ENCODE results near the gene INA.

The INA gene

GRCh38 chr10:103276251-103276895 lies 565 bp upstream of the INA start:
- Histone ChIP-seq H4K8ac (ENCODE audit: low read depth, low read length) (no peak overlapping the region), H2AK5ac (ENCODE audit: low read depth, low read length) (no peak overlapping the region), H3K27me3 (ENCODE audit: control insufficient read depth in 3 of 3, insufficient read depth in 3 of 3, low read depth in 1 of 3, low read length in 3 of 3) (peaks cover 13 to 36% (median 17%) of the 10 kb centered on the region in 3 experiments), H3K9me3 (replicated peaks in 1 of 2; ENCODE audit: control insufficient read depth in 2 of 2, insufficient read depth in 1 of 2, low read depth in 1 of 2, low read length in 2 of 2) (peaks cover 0 to 5% of the 10 kb centered on the region in 2 donors), H3K18ac (ENCODE audit: low read length) (peak overlapping the region; percentile 74), H3K23ac (ENCODE audit: low read depth, low read length, poor library complexity) (no peak overlapping the region), H3K36me3 (replicated peaks in 1 of 2; ENCODE audit: control insufficient read depth in 2 of 2, insufficient read depth in 2 of 2, low read length in 2 of 2) (peaks cover 0 to 14% of the 10 kb centered on the region in 2 donors), H3K4me2 (ENCODE audit: insufficient read depth, low read length, poor library complexity, severe bottlenecking) (peak overlapping the region; percentile 95), H2BK15ac (ENCODE audit: low read length) (no peak overlapping the region), H4K91ac (ENCODE audit: low read depth, low read length, poor library complexity) (no peak overlapping the region), H3K4me1 (ENCODE audit: control insufficient read depth in 2 of 2, insufficient read depth in 1 of 2, low read depth in 1 of 2, low read length in 2 of 2) (peaks cover 12 to 17% of the 10 kb centered on the region in 2 donors), H3K4ac (ENCODE audit: low read length) (no peak overlapping the region), H3K79me1 (ENCODE audit: low read depth, low read length) (no peaks in the 10 kb centered on the region), H3K4me3 (ENCODE audit: low read length in 2 of 2) (peak overlapping the region; percentile 67 to 79), H2AFZ (ENCODE audit: low read length) (peak overlapping the region; percentile 98), H3K14ac (ENCODE audit: low read length) (no peak overlapping the region), H2BK120ac (ENCODE audit: low read depth, low read length) (no peak overlapping the region), H2BK12ac (ENCODE audit: low read length) (no peak overlapping the region), H3K27ac (replicated peaks; ENCODE audit: low read length) (no peak overlapping the region), H2BK5ac (ENCODE audit: low read length) (peak overlapping the region; percentile 46), H3K9ac (ENCODE audit: low read depth, low read length, poor library complexity) (peak overlapping the region; percentile 72)
- WGBS, 2 donors (ENCODE audit: extremely low coverage in 2 of 2, insufficient read length in 2 of 2, insufficient replicate concordance in 1 of 2) = no CpG with 5 or more reads among the region's 21 CpGs
- no peak for DNase-seq (ENCODE audit: low spot score)

GRCh38 chr10:103277713-103278536 lies 987 bp downstream of the INA start:
- Histone ChIP-seq H2BK15ac (ENCODE audit: low read length) (no peak overlapping the region), H2BK12ac (ENCODE audit: low read length) (no peak overlapping the region), H3K27ac (replicated peaks; ENCODE audit: low read length) (no peak overlapping the region), H3K4ac (ENCODE audit: low read length) (no peak overlapping the region), H3K14ac (ENCODE audit: low read length) (peak overlapping the region; percentile 83), H3K27me3 (ENCODE audit: control insufficient read depth in 3 of 3, insufficient read depth in 3 of 3, low read depth in 1 of 3, low read length in 3 of 3) (peaks cover 13 to 36% (median 17%) of the 10 kb centered on the region in 3 experiments), H3K4me2 (ENCODE audit: insufficient read depth, low read length, poor library complexity, severe bottlenecking) (peak overlapping the region; percentile 95), H3K18ac (ENCODE audit: low read length) (peak overlapping the region; percentile 84), H2BK120ac (ENCODE audit: low read depth, low read length) (no peak overlapping the region), H3K9me3 (replicated peaks in 1 of 2; ENCODE audit: control insufficient read depth in 2 of 2, insufficient read depth in 1 of 2, low read depth in 1 of 2, low read length in 2 of 2) (peaks cover 0 to 5% of the 10 kb centered on the region in 2 donors), H3K4me1 (ENCODE audit: control insufficient read depth in 2 of 2, insufficient read depth in 1 of 2, low read depth in 1 of 2, low read length in 2 of 2) (peaks cover 20 to 25% of the 10 kb centered on the region in 2 donors), H3K4me3 (ENCODE audit: low read length in 2 of 2) (peak overlapping the region; percentile 67 to 79), H3K9ac (ENCODE audit: low read depth, low read length, poor library complexity) (peak overlapping the region; percentile 86), H4K91ac (ENCODE audit: low read depth, low read length, poor library complexity) (no peak overlapping the region), H2AK5ac (ENCODE audit: low read depth, low read length) (peak overlapping the region; percentile 14), H2AFZ (ENCODE audit: low read length) (peak overlapping the region; percentile 98), H2BK5ac (ENCODE audit: low read length) (no peak overlapping the region), H3K23ac (ENCODE audit: low read depth, low read length, poor library complexity) (peak overlapping the region; percentile 37), H4K8ac (ENCODE audit: low read depth, low read length) (no peak overlapping the region), H3K79me1 (ENCODE audit: low read depth, low read length) (no peaks in the 10 kb centered on the region), H3K36me3 (replicated peaks in 1 of 2; ENCODE audit: control insufficient read depth in 2 of 2, insufficient read depth in 2 of 2, low read length in 2 of 2) (peaks cover 0 to 14% of the 10 kb centered on the region in 2 donors)
- no peak for DNase-seq (ENCODE audit: low spot score)
- WGBS, 2 donors (ENCODE audit: extremely low coverage in 2 of 2, insufficient read length in 2 of 2, insufficient replicate concordance in 1 of 2) = no CpG with 5 or more reads among the region's 76 CpGs

GRCh38 chr10:103278537-103278823 lies 1.5 kb downstream of the INA start:
- no CpG with 5 or more reads among the region's 12 CpGs for WGBS, 2 donors (ENCODE audit: extremely low coverage in 2 of 2, insufficient read length in 2 of 2, insufficient replicate concordance in 1 of 2)
- H2AK5ac ChIP-seq (ENCODE audit: low read depth, low read length) = no peak overlapping the region

GRCh38 chr10:103278862-103279298 lies 1.9 kb downstream of the INA start:
- Histone ChIP-seq H3K27me3 (ENCODE audit: control insufficient read depth in 3 of 3, insufficient read depth in 3 of 3, low read depth in 1 of 3, low read length in 3 of 3) (peaks cover 13 to 36% (median 17%) of the 10 kb centered on the region in 3 experiments), H2AK5ac (ENCODE audit: low read depth, low read length) (no peak overlapping the region), H3K4me3 (ENCODE audit: low read length in 2 of 2) (peak overlapping the region in 1 of 2 donors; percentile 67)

More at GRCh38 chr10:103278537-103278823, 1.5 kb downstream of the INA start:
- Histone ChIP-seq H3K4ac (ENCODE audit: low read length) (no peak overlapping the region), H2BK15ac (ENCODE audit: low read length) (no peak overlapping the region), H3K36me3 (replicated peaks in 1 of 2; ENCODE audit: control insufficient read depth in 2 of 2, insufficient read depth in 2 of 2, low read length in 2 of 2) (peaks cover 0 to 14% of the 10 kb centered on the region in 2 donors), H3K14ac (ENCODE audit: low read length) (no peak overlapping the region), H3K4me1 (ENCODE audit: control insufficient read depth in 2 of 2, insufficient read depth in 1 of 2, low read depth in 1 of 2, low read length in 2 of 2) (peaks cover 20 to 23% of the 10 kb centered on the region in 2 donors), H2BK5ac (ENCODE audit: low read length) (no peak overlapping the region), H3K4me3 (ENCODE audit: low read length in 2 of 2) (peak overlapping the region in 1 of 2 donors; percentile 67), H3K79me1 (ENCODE audit: low read depth, low read length) (no peaks in the 10 kb centered on the region), H4K91ac (ENCODE audit: low read depth, low read length, poor library complexity) (no peak overlapping the region), H2AFZ (ENCODE audit: low read length) (no peak overlapping the region), H3K9ac (ENCODE audit: low read depth, low read length, poor library complexity) (peak overlapping the region; percentile 64), H2BK12ac (ENCODE audit: low read length) (no peak overlapping the region), H3K18ac (ENCODE audit: low read length) (no peak overlapping the region), H3K27ac (replicated peaks; ENCODE audit: low read length) (no peak overlapping the region), H3K23ac (ENCODE audit: low read depth, low read length, poor library complexity) (no peak overlapping the region), H2BK120ac (ENCODE audit: low read depth, low read length) (no peak overlapping the region), H3K9me3 (replicated peaks in 1 of 2; ENCODE audit: control insufficient read depth in 2 of 2, insufficient read depth in 1 of 2, low read depth in 1 of 2, low read length in 2 of 2) (peaks cover 0 to 5% of the 10 kb centered on the region in 2 donors), H4K8ac (ENCODE audit: low read depth, low read length) (no peak overlapping the region), H3K27me3 (ENCODE audit: control insufficient read depth in 3 of 3, insufficient read depth in 3 of 3, low read depth in 1 of 3, low read length in 3 of 3) (peaks cover 13 to 36% (median 17%) of the 10 kb centered on the region in 3 experiments), H3K4me2 (ENCODE audit: insufficient read depth, low read length, poor library complexity, severe bottlenecking) (no peak overlapping the region)
- DNase-seq (ENCODE audit: low spot score) = no peak

More at GRCh38 chr10:103278862-103279298, 1.9 kb downstream of the INA start:
- no peak overlapping the region for H4K91ac ChIP-seq (ENCODE audit: low read depth, low read length, poor library complexity)
- H3K27ac ChIP-seq (replicated peaks; ENCODE audit: low read length) = no peak overlapping the region
- no peak overlapping the region for H2BK15ac ChIP-seq (ENCODE audit: low read length)
- H2BK5ac ChIP-seq (ENCODE audit: low read length) = no peak overlapping the region
- no peak overlapping the region for H4K8ac ChIP-seq (ENCODE audit: low read depth, low read length)
- WGBS, 2 donors (ENCODE audit: extremely low coverage in 2 of 2, insufficient read length in 2 of 2, insufficient replicate concordance in 1 of 2) = no CpG with 5 or more reads among the region's 11 CpGs
- H3K4me1 ChIP-seq (ENCODE audit: control insufficient read depth in 2 of 2, insufficient read depth in 1 of 2, low read depth in 1 of 2, low read length in 2 of 2) = peaks cover 20 to 23% of the 10 kb centered on the region in 2 donors
- H3K36me3 ChIP-seq (replicated peaks in 1 of 2; ENCODE audit: control insufficient read depth in 2 of 2, insufficient read depth in 2 of 2, low read length in 2 of 2) = peaks cover 0 to 14% of the 10 kb centered on the region in 2 donors
- H2AFZ ChIP-seq (ENCODE audit: low read length) = no peak overlapping the region
- H3K9me3 ChIP-seq (replicated peaks in 1 of 2; ENCODE audit: control insufficient read depth in 2 of 2, insufficient read depth in 1 of 2, low read depth in 1 of 2, low read length in 2 of 2) = peaks cover 0 to 5% of the 10 kb centered on the region in 2 donors
- no peak overlapping the region for H3K9ac ChIP-seq (ENCODE audit: low read depth, low read length, poor library complexity)
- H3K79me1 ChIP-seq (ENCODE audit: low read depth, low read length) = no peaks in the 10 kb centered on the region
- no peak overlapping the region for H3K23ac ChIP-seq (ENCODE audit: low read depth, low read length, poor library complexity)
- DNase-seq (ENCODE audit: low spot score) = peak; percentile 75
- no peak overlapping the region for H2BK120ac ChIP-seq (ENCODE audit: low read depth, low read length)
- H3K14ac ChIP-seq (ENCODE audit: low read length) = no peak overlapping the region
- H2BK12ac ChIP-seq (ENCODE audit: low read length) = no peak overlapping the region
- H3K18ac ChIP-seq (ENCODE audit: low read length) = no peak overlapping the region
- H3K4ac ChIP-seq (ENCODE audit: low read length) = no peak overlapping the region
- H3K4me2 ChIP-seq (ENCODE audit: insufficient read depth, low read length, poor library complexity, severe bottlenecking) = no peak overlapping the region
